ENCODE measurements around the gene AURKAIP1. TPM values are rescaled to one million over a fixed set of nuclear protein-coding genes. Genes with fewer than 3 reads are reported as not detected.

Gene AURKAIP1
- polyA plus RNA-seq, 3 donors = 78.1 to 110 (median 93.9) TPM

DNA sequence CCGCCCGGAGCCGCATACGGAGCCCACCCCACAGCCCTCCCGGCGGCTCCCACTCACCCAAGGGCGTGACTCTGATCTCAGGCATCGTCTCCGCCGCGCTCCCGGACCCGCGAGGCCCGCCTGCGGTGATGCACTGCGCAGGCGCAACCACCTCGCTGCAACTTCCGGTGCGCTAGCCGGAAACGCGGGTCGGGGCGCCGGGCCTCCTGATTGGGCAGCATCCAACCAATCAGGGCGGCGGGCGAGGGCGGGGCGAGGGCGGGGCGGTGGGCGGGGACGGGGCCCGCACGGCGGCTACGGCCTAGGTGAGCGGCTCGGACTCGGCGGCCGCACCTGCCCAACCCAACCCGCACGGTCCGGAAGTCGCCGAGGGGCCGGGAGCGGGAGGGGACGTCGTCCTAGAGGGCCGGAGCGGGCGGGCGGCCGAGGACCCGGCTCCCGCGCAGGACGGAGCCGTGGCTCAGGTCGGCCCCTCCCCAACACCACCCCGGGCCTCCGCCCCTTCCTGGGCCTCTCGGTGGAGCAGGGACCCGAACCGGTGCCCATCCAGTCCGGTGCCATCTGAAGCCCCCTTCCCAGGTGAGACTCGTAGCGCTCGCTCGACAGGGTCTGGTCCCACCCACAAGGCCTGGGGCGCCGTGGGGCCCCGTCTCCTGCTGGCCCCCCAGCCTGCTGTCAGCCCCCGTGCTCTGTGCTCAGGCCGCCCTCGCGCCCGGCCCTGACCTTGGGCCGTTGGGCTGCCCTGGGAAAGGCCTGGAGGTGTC, 50.3 kb downstream of the AURKAIP1 start, which contains the start of the genes CPTP and INTS11:
Gene CPTP (plus strand): TSS at position 279 of the 764 bp plus-strand sequence. CDS start 2,109 bp downstream, outside the sequence.
Gene INTS11 (minus strand): TSS at position 137 of the 764 bp plus-strand sequence. CDS start 52 bp downstream, at position 85.
- DNase-seq = peak; percentile 92

DNA sequence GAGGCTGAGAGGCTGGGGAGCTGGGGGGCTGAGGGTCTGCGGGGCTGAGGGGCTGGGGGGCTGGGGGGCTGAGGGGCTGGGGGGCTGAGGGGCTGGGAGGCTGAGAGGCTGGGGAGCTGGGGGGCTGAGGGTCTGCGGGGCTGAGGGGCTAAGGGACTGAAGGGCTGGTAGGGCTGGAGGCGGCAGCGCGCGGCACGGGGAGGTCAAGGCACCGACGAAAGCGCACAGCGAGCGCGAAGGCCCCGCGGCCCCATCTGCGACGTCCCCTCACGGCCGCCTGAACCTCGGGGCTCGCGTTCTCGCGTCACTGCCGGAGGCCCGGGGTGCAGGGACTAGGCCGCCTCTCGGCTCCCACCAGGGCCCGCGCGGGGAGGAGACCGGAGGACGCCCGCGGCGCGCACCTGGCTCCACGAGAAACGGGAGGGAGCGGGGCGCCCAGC, 50.9 kb downstream of the AURKAIP1 start:
- no peak for DNase-seq

Other genes with a start within 250 kb of the AURKAIP1 start
- 1 to 10 TPM in 2 of 3 donors, under 1 TPM in 1; 0.94 to 1.1 (median 1.1) TPM for gene TTLL10, start 201.3 kb downstream of the AURKAIP1 start, polyA plus RNA-seq (ENCODE audit: insufficient read length in 3 of 3)
- gene TNFRSF18, start 168.6 kb downstream of the AURKAIP1 start, polyA plus RNA-seq (ENCODE audit: insufficient read length in 3 of 3) = 1 to 10 TPM in 1 of 3 donors, under 1 TPM in 2; 0.75 to 1.2 (median 0.89) TPM
- gene TNFRSF4, start 161.1 kb downstream of the AURKAIP1 start, polyA plus RNA-seq (ENCODE audit: insufficient read length in 3 of 3) = 1 to 10 TPM; 1.5 to 2.7 (median 2.7) TPM
- 100 to 1,000 TPM; 134 to 147 (median 135) TPM for gene SDF4, start 143.2 kb downstream of the AURKAIP1 start, polyA plus RNA-seq (ENCODE audit: insufficient read length in 3 of 3)
- gene B3GALT6, start 143.0 kb downstream of the AURKAIP1 start, polyA plus RNA-seq (ENCODE audit: insufficient read length in 3 of 3) = 10 to 100 TPM; 22.3 to 27.1 (median 25.0) TPM
- 10 to 100 TPM; 13.8 to 18.4 (median 13.8) TPM for gene C1QTNF12, start 128.5 kb downstream of the AURKAIP1 start, polyA plus RNA-seq (ENCODE audit: insufficient read length in 3 of 3)
- gene UBE2J2, start 101.4 kb downstream of the AURKAIP1 start, polyA plus RNA-seq (ENCODE audit: insufficient read length in 3 of 3) = 10 to 100 TPM; 51.7 to 58.8 (median 54.6) TPM
- 1 to 10 TPM; 5.9 to 9.0 (median 7.6) TPM for gene SCNN1D, start 94.8 kb downstream of the AURKAIP1 start, polyA plus RNA-seq (ENCODE audit: insufficient read length in 3 of 3)
- gene ACAP3, start 67.3 kb downstream of the AURKAIP1 start, polyA plus RNA-seq (ENCODE audit: insufficient read length in 3 of 3) = 10 to 100 TPM; 33.2 to 35.6 (median 33.5) TPM
- 10 to 100 TPM in 2 of 3 donors, 1 to 10 TPM in 1; 8.8 to 11.7 (median 11.2) TPM for gene PUSL1, start 66.6 kb downstream of the AURKAIP1 start, polyA plus RNA-seq (ENCODE audit: insufficient read length in 3 of 3)
- 100 to 1,000 TPM; 110 to 159 (median 153) TPM for gene INTS11, start 50.5 kb downstream of the AURKAIP1 start, polyA plus RNA-seq (ENCODE audit: insufficient read length in 3 of 3)
- 10 to 100 TPM; 15.2 to 21.4 (median 19.0) TPM for gene CPTP, start 50.4 kb downstream of the AURKAIP1 start, polyA plus RNA-seq (ENCODE audit: insufficient read length in 3 of 3)
- gene TAS1R3, start 43.9 kb downstream of the AURKAIP1 start, polyA plus RNA-seq (ENCODE audit: insufficient read length in 3 of 3) = under 1 TPM; 0.39 to 0.57 (median 0.49) TPM
- gene DVL1, start 25.8 kb downstream of the AURKAIP1 start, polyA plus RNA-seq (ENCODE audit: insufficient read length in 3 of 3) = 10 to 100 TPM; 39.7 to 47.5 (median 45.8) TPM
- 100 to 1,000 TPM; 193 to 231 (median 215) TPM for gene MXRA8, start 16.7 kb downstream of the AURKAIP1 start, polyA plus RNA-seq (ENCODE audit: insufficient read length in 3 of 3)
- 100 to 1,000 TPM; 218 to 373 (median 330) TPM for gene CCNL2, start 24.1 kb upstream of the AURKAIP1 start, polyA plus RNA-seq (ENCODE audit: insufficient read length in 3 of 3)
- gene MRPL20, start 32.1 kb upstream of the AURKAIP1 start, polyA plus RNA-seq (ENCODE audit: insufficient read length in 3 of 3) = 100 to 1,000 TPM; 116 to 128 (median 120) TPM
- 10 to 100 TPM in 2 of 3 donors, 1 to 10 TPM in 1; 9.0 to 15.7 (median 12.0) TPM for gene ANKRD65, start 46.1 kb upstream of the AURKAIP1 start, polyA plus RNA-seq (ENCODE audit: insufficient read length in 3 of 3)
- 10 to 100 TPM; 61.7 to 76.0 (median 75.6) TPM for gene VWA1, start 60.5 kb upstream of the AURKAIP1 start, polyA plus RNA-seq (ENCODE audit: insufficient read length in 3 of 3)
- 1 to 10 TPM; 2.8 to 5.1 (median 4.6) TPM for gene ATAD3C, start 74.5 kb upstream of the AURKAIP1 start, polyA plus RNA-seq (ENCODE audit: insufficient read length in 3 of 3)
- 10 to 100 TPM; 14.7 to 22.7 (median 19.2) TPM for gene ATAD3B, start 96.6 kb upstream of the AURKAIP1 start, polyA plus RNA-seq (ENCODE audit: insufficient read length in 3 of 3)
- gene ATAD3A, start 137.0 kb upstream of the AURKAIP1 start, polyA plus RNA-seq (ENCODE audit: insufficient read length in 3 of 3) = 10 to 100 TPM; 28.5 to 33.5 (median 32.7) TPM
- 1 to 10 TPM; 5.0 to 9.6 (median 8.6) TPM for gene TMEM240, start 165.4 kb upstream of the AURKAIP1 start, polyA plus RNA-seq (ENCODE audit: insufficient read length in 3 of 3)
- 10 to 100 TPM; 84.8 to 85.3 (median 84.9) TPM for gene SSU72, start 199.7 kb upstream of the AURKAIP1 start, polyA plus RNA-seq (ENCODE audit: insufficient read length in 3 of 3)
- 1 to 10 TPM; 2.1 to 4.8 (median 3.4) TPM for gene FNDC10, start 224.9 kb upstream of the AURKAIP1 start, polyA plus RNA-seq (ENCODE audit: insufficient read length in 3 of 3)
- 10 to 100 TPM; 46.2 to 72.1 (median 56.6) TPM for gene MIB2, start 240.3 kb upstream of the AURKAIP1 start, polyA plus RNA-seq (ENCODE audit: insufficient read length in 3 of 3)

Data from renal pelvis (tissue), 4 donors.